Transverse colon (tissue), 4 donors: ENCODE data around the gene RPIA.

Experiments used
- EP300 ChIP-seq: sonication (generic); formaldehyde crosslinking; IDR thresholded peaks from one replicate; pipeline ENCODE4 v1.6.1; 2017; ENCODE audit warnings: antibody characterized with exemption, low read depth
- POLR2A ChIP-seq: fragments of 450-650 bp; IDR thresholded peaks from one replicate; pipeline ENCODE4 v1.6.1; 2016; ENCODE audit warnings: antibody characterized with exemption, mild to moderate bottlenecking, moderate library complexity
- POLR2AphosphoS5 ChIP-seq, 3 donors: sonication (generic); formaldehyde crosslinking; IDR thresholded peaks; one replicate each; pipeline ENCODE4 v1.6.1; 2016; ENCODE audit warnings: antibody characterized with exemption in 3 of 3
- TF ChIP-seq, protein P1 (sequence below), 5 experiments: fragments of 200-600 bp in 3 of 5; fragments of 450-650 bp in 2 of 5; sonication (generic) in 3 of 5; IDR thresholded peaks; 1 replicate in 2 of 5; 2 replicates in 3 of 5; pipeline ENCODE4 v1.5.1; 2016 to 2017; ENCODE audit warnings: antibody characterized with exemption in 5 of 5, inconsistent platforms in 3 of 5, mild to moderate bottlenecking in 2 of 5, moderate library complexity in 1 of 5

DNA sequence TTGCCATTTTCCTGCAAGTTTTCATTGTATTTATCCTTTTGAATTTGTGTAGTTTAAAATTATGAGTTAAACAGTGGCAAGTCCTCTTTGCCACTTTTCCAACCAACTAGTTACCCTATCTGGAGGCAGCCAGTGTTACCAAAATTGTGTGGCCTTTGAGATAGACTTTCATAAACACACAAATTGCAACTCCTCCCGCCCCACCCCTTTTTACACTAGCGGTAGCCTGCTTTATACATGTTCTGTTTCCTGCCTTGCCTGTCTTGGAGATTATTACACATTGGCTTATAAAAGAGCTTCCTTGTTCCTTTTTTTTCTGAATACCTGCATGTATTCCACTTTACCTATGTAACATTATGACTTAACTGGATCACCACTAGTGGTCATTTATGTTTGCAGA, 56.5 kb downstream of the RPIA start:
- TF ChIP-seq EP300 (no peak), POLR2A (no peak), POLR2AphosphoS5 (IDR thresholded peaks at IDR 0.05) (peak in 1 of 3 donors; percentile 16)
- TF ChIP-seq, protein P1, sequence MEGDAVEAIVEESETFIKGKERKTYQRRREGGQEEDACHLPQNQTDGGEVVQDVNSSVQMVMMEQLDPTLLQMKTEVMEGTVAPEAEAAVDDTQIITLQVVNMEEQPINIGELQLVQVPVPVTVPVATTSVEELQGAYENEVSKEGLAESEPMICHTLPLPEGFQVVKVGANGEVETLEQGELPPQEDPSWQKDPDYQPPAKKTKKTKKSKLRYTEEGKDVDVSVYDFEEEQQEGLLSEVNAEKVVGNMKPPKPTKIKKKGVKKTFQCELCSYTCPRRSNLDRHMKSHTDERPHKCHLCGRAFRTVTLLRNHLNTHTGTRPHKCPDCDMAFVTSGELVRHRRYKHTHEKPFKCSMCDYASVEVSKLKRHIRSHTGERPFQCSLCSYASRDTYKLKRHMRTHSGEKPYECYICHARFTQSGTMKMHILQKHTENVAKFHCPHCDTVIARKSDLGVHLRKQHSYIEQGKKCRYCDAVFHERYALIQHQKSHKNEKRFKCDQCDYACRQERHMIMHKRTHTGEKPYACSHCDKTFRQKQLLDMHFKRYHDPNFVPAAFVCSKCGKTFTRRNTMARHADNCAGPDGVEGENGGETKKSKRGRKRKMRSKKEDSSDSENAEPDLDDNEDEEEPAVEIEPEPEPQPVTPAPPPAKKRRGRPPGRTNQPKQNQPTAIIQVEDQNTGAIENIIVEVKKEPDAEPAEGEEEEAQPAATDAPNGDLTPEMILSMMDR (IDR thresholded peaks at IDR 0.05) = peak in 1 of 5 experiments; percentile 18
